Measurements from ENCODE around the gene ZBTB21.

GRCh38 chr21:42051788-42052187 is 41.6 kb upstream of the ZBTB21 start:
- no peak for TF ChIP-seq CTCF (IDR thresholded peaks at IDR 0.05)
- no peak for TF ChIP-seq POLR2A (IDR thresholded peaks at IDR 0.05; ENCODE audit: low read depth)
- no peak for TF ChIP-seq EP300 (IDR thresholded peaks at IDR 0.05)
- TF ChIP-seq POLR2AphosphoS5 (IDR thresholded peaks at IDR 0.05), result no peak

Data from esophagus muscularis mucosa (tissue), 4 donors.